GM03348 (cell line): Measurements from ENCODE around the gene MIDN.
"Not testable (repeated sequence)": the region's sequence is repeated elsewhere in the genome, so short reads cannot be mapped to it uniquely, and the experiment has no call there.

Source experiments
- DNase-seq: peaks from one replicate; pipeline ENCODE4 v3.0.0; 2012; ENCODE audit warnings: low spot score

MIDN gene

DNA sequence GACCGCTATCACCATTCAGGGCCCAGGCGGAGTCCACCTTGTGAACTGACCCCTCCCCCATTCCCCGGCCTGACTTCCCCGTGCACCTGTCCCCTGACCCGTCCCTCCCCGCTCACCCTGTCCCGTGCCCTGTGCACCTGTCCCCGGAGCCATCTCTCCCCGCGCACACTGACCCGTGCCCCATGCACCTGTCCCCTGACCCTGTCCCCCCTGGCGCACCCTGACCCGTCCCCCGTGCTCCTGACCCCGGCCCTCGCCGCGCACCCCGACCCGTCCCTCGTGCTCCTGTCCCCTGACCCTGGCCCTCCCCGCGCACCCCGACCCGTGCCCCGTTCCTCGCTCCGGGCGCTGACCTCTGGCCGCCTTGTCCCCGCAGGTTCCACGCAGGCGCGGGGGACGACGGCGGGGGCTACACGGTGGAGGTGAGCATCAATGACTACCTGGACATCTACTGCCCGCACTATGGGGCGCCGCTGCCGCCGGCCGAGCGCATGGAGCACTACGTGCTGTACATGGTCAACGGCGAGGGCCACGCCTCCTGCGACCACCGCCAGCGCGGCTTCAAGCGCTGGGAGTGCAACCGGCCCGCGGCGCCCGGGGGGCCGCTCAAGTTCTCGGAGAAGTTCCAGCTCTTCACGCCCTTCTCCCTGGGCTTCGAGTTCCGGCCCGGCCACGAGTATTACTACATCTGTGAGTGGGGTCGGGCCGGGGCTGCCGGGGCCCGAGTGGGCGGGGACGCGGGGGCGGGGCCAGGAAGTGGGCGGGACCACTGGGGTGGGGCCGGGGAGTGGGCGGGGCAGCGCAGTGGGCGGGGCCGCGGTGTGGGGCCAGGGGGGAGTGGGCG lies 47.0 kb downstream of the MIDN start:
- peak; percentile 81 for DNase-seq

- no peak for DNase-seq
These were observed 47.7 kb downstream of the MIDN start for GRCh38 chr19:1296078-1296477.

- no peak for DNase-seq
These were observed 48.3 kb downstream of the MIDN start for GRCh38 chr19:1296575-1297271.

GRCh38 chr19:1298235-1298634 lies 49.9 kb downstream of the MIDN start:
- DNase-seq, result no peak

DNA sequence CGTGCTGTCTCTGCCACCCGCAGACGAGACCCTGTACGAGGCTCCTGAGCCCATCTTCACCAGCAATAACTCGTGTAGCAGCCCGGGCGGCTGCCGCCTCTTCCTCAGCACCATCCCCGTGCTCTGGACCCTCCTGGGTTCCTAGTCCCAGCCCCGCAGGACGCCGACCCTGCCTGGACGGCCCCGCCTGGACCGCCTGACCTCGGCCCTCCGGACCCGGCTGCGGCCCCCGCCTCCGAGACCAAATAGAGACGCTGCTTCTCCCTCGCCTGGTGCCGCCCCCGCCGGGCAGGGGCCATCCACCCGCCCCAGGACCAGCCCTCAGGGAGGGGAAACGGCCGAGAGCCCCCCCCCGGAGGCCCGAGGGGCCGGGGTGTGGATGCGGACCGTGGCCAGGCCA lies 51.4 kb downstream of the MIDN start:
- DNase-seq, result no peak

GRCh38 chr19:1300744-1301490 lies 52.5 kb downstream of the MIDN start:
- no peak for DNase-seq

DNA sequence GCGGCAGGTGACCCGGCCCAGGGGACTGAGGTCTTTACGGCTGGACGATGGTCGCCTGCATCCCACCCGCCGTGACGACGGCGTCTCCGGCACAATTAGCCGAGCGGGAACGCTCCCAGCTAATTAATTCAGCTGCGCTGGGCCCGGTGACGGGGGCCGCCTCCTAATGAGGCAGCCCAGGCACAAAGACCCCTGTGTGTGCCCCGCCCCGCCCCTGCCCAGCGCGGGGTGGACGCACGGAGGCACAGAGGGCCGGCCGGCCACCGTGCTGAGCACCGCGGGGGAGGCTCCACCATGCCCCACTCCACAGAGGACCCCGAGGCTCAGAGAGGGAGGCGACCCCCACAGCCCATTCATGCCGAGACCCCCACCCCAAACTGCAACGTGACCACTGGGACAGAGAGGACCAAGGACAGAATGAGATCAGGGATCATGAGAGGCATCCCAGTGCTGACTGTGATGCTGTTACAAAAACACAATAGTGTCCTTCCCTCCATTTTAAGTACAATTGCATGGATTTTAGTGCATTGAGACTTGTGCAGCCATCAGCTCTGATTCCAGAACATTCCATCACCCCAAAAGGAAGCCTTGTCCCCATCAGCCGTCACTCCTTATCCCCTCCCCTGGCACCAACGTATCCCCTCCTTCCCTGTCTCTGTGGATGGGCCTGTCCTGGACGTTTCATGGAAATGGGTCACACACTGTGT lies 54.3 kb downstream of the MIDN start:
- no peak for DNase-seq

- no peak for DNase-seq
These were observed 56.0 kb downstream of the MIDN start for GRCh38 chr19:1304197-1304924.

- DNase-seq, result not testable (repeated sequence)
These were observed 57.0 kb downstream of the MIDN start for GRCh38 chr19:1305354-1305753.

DNA sequence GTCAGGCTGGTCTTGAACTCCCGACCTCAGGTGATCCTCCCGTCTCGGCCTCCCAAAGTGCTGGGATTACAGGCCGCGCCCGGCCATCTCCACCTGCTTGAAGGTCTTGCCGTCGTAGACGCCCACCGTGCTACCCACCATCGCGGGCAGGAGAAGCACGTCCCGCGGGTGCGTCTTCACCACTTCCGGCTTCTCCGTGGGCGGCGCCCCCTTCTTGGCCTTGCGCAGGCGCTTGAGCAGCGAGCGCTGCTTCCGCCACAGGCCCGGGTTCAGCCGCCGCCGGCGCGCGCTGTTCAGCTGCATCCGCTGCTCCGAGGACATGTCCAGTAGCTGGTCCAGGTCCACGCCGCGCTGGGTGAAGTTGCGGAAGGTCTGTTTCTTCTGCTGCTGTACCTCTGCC lies 58.9 kb downstream of the MIDN start:
- DNase-seq, result no peak

DNA sequence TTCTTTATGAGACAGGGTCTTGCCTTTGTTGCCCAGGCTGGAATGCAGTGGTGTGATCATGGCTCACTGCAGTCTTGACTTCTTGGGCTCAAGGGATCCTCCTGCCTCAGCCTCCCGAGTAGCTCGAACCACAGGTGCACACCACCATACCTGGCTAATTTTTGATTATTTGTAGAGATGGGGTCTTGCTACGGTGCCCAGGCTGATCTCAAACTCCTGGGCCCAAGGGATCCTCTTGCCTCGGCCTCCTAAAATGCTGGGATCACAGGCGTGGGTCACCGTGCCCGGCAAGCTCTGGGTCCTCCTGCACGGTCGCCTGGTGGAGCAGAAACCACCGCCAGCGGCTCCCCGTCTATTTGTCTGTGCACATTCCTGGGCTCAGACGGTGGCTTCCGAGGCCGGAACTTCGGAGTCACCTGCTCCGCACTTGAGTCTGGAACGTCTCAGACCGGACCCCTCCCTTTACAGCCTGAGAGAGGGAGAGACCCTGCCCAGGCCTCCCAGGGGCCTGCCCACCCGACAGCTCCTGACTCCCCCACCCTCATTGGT lies 59.4 kb downstream of the MIDN start:
- DNase-seq, result no peak

DNA sequence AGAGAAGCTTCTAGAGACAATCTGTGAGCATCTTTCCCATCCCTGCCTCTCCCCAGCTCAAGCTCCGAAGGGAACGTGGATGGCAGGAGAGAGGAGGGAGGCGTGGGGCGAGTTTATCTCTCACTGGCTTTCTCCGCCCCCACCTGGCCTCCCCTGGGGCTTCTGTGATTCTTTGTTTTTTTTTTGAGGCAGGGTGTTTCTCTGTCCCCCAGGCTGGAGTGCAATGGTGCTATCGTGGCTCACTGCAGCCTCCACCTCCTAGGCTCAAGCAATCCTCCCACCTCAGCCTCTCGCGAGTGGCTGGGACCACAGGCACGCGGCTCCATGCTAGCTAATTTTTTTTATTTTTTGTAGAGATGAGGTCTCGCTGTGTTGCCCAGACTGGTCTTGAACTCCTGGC lies 60.3 kb downstream of the MIDN start:
- no peak for DNase-seq
